Thyroid gland (tissue), 4 donors: ENCODE measurements around the gene SMARCD1.

Experiments used
- CTCF ChIP-seq, 6 experiments: fragments of 200-600 bp in 3 of 6; fragments of 450-650 bp in 3 of 6; sonication (generic) in 3 of 6; IDR thresholded peaks; one replicate each; pipeline ENCODE4 v1.5.1; 2016 to 2019; ENCODE audit warnings: antibody characterized with exemption in 6 of 6, mild to moderate bottlenecking in 2 of 6, inconsistent platforms in 1 of 6, moderate library complexity in 1 of 6
- POLR2A ChIP-seq, 2 donors: fragments of 450-650 bp; IDR thresholded peaks; one replicate each; pipeline ENCODE4 v1.6.1; 2017; ENCODE audit warnings: antibody characterized with exemption in 2 of 2, mild to moderate bottlenecking in 2 of 2, moderate library complexity in 1 of 2

- TF ChIP-seq POLR2A (IDR thresholded peaks at IDR 0.05) (no peak), CTCF (IDR thresholded peaks at IDR 0.05) (no peak)
Observed at GRCh38 chr12:50089730-50090129, 4.6 kb downstream of the SMARCD1 start.
